Stimulated activated CD8-positive, alpha-beta memory T cell treated with anti-CD3 and anti-CD28 coated beads, Interleukin-7, amount 100 ng/mL, for 1 hour (primary cell): ENCODE measurements around the gene TREML4.
A peak's percentile ranks its signal among the peaks of the same experiment; 100 is the strongest.
"Not testable (repeated sequence)": the region's sequence is repeated elsewhere in the genome, so short reads cannot be mapped to it uniquely, and the experiment has no call there.

Source experiments
- DNase-seq, 2 donors: peaks; one replicate each; pipeline ENCODE4 v3.0.0-alpha.2; 2020; ENCODE audit warnings: low read depth in 2 of 2

TREML4 gene

GRCh38 chr6:41228096-41228495 is at the start of gene TREML4:
Gene TREML4, plus strand, starts transcription at chr6:41228349. Its CDS starts 79 bp downstream, at chr6:41228428.
- DNase-seq = no peak

GRCh38 chr6:41179163-41179562 is 49.0 kb upstream of the TREML4 start:
- DNase-seq = no peak

GRCh38 chr6:41181566-41181965 is 46.6 kb upstream of the TREML4 start:
- DNase-seq = no peak

- DNase-seq = no peak
These were observed 45.8 kb upstream of the TREML4 start for GRCh38 chr6:41182069-41183034.

- DNase-seq = no peak
These were observed 43.4 kb upstream of the TREML4 start for GRCh38 chr6:41184761-41185160.

GRCh38 chr6:41186031-41186562 is 42.1 kb upstream of the TREML4 start:
- DNase-seq = no peak

GRCh38 chr6:41187924-41188886 is 39.9 kb upstream of the TREML4 start:
- DNase-seq = no peak

- not testable (repeated sequence) for DNase-seq
These were observed 39.1 kb upstream of the TREML4 start for GRCh38 chr6:41189046-41189445.

- DNase-seq = no peak
These were observed 38.2 kb upstream of the TREML4 start for GRCh38 chr6:41189967-41190366.

- no peak for DNase-seq
These were observed 37.4 kb upstream of the TREML4 start for GRCh38 chr6:41190791-41191190.

- DNase-seq = no peak
These were observed 36.6 kb upstream of the TREML4 start for GRCh38 chr6:41191569-41191968.

GRCh38 chr6:41193171-41193734 is 34.9 kb upstream of the TREML4 start:
- no peak for DNase-seq

- DNase-seq = no peak
These were observed 34.3 kb upstream of the TREML4 start for GRCh38 chr6:41193884-41194283.

GRCh38 chr6:41194386-41194785 is 33.8 kb upstream of the TREML4 start:
- DNase-seq = no peak

- DNase-seq = no peak
These were observed 30.9 kb upstream of the TREML4 start for GRCh38 chr6:41197234-41197633.

- no peak for DNase-seq
These were observed 28.4 kb upstream of the TREML4 start for GRCh38 chr6:41199552-41200246.

- peak in 1 of 2 donors; percentile 42 for DNase-seq
These were observed 27.8 kb upstream of the TREML4 start for GRCh38 chr6:41200296-41200900.

- DNase-seq = no peak
These were observed 27.0 kb upstream of the TREML4 start, which contains the start of gene TREML2 for GRCh38 chr6:41200901-41201763. Gene TREML2, minus strand, starts transcription at chr6:41201149. Its CDS starts 141 bp downstream, at chr6:41201008.

GRCh38 chr6:41201764-41202173 is 26.4 kb upstream of the TREML4 start:
- DNase-seq = no peak
